Stimulated activated CD8-positive, alpha-beta memory T cell treated with anti-CD3 and anti-CD28 coated beads, Interleukin-15, amount 100 ng/mL, for 1 hour (primary cell): ENCODE measurements around the gene RRAS.

Source experiments
- DNase-seq: peaks from one replicate; pipeline ENCODE4 v3.0.0-alpha.2; 2020; ENCODE audit warnings: low read depth

Gene RRAS

GRCh38 chr19:49677231-49677900, 37.4 kb upstream of the RRAS start, which contains the start of gene PRMT1:
PRMT1 (plus strand) TSS chr19:49677271; CDS start chr19:49677281, 10 bp downstream.
- no peak for DNase-seq

DNA sequence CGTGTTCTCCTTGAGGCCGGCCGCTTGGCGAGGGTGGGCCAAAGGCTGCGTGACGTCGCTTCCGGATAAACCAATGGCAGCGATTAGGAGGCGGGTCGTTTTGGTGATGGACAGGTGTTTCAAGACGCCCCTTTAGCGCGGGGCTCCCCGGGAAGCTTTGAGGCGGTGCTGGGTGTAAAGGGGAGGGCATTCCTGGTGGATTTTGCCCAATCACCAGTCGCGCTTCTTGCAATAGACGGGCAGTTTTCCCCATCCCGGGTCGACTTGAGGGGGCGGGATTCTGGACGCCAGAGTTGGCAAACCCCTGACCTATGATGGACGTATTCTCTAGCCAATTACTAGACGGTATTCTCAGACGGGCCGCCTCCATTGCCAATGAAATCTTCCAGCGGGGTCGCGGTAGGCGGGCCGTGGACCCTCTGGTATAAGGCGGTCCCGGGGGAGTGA, 36.9 kb upstream of the RRAS start:
- DNase-seq, result peak; percentile 96

DNA sequence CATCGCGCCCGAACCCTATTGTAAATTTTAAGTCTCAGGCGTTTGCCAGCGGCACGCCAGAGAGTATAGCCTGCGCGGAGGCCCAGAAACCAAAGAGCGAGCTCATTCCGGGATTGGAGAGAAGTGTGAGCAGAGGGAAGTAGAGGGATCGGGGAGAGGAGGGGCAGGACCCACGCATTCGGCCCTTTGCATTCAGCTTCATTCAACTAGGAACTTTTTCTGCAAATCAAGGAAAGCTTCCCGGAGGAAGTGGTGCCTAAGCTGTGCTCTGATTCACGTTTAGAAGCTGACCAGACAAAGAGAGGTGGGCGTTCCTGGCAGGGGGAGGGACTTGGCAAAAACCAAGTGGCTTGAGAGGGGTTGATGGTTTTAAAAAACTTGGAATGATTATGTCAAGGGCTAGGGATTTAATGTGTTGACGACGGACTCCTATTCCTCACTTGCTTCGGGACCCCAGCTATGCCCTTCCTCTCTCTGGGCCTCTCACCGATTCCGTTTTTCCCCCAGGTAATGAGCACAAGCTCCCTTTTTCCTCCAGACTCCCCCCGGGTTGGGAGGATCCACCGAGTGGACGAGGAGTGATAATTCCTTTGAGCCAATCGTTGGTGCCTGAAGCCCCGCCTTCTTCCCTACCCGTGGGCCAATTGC, 36.3 kb upstream of the RRAS start:
- peak; percentile 40 for DNase-seq

GRCh38 chr19:49672131-49672919, 32.4 kb upstream of the RRAS start:
- DNase-seq, result peak; percentile 59

DNA sequence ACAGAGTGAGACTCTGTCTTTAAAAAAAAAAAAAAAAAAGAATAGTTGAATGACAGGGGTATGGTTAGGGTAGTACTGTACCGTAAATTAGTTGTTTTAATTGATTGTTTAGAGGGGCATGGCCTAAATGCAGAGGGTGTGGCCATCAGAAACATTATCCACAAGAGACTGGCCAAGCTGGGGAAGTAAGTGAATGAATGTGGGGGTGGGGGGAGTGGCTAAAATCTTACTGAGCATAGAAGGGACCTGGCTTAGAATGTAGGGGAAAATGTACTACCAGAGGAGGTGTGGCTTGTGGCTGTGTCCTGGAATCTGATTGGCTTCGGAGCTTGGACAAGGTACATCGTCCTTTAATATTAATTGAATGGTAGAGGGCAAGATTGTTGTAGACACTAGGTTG, 29.6 kb upstream of the RRAS start:
- no peak for DNase-seq

DNA sequence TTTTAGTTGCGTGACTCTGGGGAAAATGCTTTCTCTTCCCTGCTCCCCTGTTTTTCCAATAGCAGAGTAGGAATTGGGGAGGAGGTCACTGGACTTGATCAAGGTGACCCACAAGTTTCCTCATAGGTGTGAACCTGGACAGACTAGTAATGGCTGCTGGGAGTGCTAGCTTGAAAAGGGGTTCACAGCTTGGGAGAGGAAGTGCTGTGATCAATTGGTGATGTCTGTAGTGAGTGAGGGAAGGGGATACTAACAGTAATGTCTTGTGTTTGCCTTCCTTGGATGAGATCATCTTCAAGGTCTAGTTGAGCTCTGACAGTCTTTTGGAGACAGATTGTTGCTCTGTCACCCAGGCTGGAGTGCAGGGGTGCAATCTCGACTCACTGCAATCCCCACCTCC, 27.5 kb upstream of the RRAS start:
- no peak for DNase-seq

DNA sequence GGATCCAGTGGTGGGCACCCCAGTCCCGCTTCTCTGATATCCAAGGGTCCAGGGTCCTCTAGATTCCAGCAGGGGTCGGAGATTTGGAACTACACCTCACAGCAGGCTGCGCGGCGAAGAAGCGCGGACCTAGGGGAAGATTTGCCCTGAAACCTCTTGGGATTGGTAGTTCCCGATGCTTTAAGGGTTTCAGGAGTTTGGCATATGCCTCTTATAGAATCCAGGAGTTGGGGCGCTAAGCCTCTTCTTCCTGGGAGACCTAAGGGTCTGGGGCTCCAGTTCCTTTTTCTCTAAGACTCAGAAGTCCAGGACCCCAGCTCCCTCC, 26.1 kb upstream of the RRAS start:
- DNase-seq, result no peak

DNA sequence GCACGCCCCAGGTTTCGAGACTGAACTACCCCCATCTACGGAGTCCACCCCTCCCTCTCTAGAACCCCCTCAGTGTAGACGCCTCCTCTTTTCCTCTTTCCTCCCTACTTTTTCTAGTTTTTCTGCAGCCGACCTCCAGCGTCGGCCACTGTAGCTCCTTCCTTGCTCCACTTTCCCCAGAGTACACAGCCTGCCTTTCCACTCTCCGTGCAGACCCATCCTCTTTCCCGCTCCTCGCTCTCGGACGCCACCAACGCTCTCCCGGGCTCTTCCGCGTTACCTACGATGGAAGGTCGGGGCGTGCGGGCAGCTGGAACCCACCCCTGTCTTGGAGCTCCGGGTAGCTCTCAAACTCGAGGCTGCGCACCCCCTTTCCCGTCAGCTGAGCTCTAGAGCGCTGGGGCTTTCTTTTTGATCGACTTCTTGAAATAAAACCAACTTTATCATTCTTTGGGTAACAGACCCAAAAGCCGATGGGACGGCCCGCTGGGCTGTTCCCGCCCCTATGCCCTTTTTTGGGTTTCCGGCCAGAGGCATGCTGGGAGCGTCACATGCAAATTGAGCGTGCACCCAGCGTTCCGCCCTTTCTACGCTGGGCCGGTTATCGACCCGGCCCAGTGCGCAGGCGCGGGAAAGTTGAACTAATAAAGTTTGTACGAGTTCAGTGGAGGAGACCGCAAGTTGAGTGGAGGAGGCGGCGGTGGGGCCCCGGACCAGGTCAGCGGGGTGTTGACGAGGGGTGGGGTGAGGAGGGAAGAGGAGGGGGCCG, 25.6 kb upstream of the RRAS start, which contains the start of the genes BCL2L12 and IRF3:
Gene BCL2L12 (plus strand): TSS at position 583 of the 769 bp plus-strand sequence. CDS start 760 bp downstream, outside the sequence.
Gene IRF3 (minus strand): TSS at position 507 of the 769 bp plus-strand sequence. CDS start 1,019 bp downstream, outside the sequence.
- peak; percentile 100 for DNase-seq

GRCh38 chr19:49665036-49665350, 25.1 kb upstream of the RRAS start:
- no peak for DNase-seq

- peak; percentile 93 for DNase-seq
Observed at GRCh38 chr19:49664171-49665035, 24.5 kb upstream of the RRAS start.

- no peak for DNase-seq
Observed at GRCh38 chr19:49663224-49663623, 23.3 kb upstream of the RRAS start.

DNA sequence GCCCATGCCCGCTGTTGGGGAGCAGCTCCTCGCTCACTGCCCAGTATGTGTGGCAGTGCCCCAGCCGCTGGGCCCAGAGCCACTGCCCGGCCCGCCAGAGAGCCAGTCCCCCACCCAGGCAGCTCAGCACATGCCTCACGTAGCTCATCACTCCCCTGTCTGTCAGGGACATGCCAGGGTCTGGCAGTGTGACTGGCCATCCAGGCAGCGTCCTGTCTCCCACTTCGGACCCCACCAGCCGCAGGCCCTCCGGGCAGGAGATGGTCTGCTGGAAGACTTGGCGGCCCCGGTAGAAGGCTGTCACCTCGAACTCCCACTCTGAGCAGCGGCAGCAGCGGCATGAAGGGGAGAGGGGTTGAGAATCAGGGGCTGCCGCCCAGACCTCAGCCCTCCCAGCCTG, 22.1 kb upstream of the RRAS start:
- no peak for DNase-seq

- no peak for DNase-seq
Observed at GRCh38 chr19:49660338-49660961, 20.5 kb upstream of the RRAS start.

- DNase-seq, result no peak
Observed at GRCh38 chr19:49658566-49659442, 18.9 kb upstream of the RRAS start.

DNA sequence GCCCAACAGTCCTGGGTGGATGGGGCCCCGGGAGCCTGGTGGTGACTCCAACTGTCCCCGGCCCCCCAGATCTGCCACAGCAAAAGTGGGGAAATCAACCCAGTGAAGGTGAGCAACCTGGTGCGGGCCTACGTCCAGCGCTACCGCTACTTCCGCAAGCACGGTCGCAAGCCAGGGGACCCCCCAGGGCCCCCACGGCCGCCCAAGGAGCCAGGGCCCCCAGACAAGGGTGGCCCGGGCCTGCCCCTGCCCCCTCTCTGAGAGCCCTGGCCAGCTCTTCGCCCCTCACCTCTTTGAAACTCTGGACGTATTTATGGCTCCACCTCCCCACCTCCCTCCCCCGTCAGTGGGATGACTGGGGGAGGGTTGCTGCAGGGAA, 18.2 kb upstream of the RRAS start:
- DNase-seq, result no peak

DNA sequence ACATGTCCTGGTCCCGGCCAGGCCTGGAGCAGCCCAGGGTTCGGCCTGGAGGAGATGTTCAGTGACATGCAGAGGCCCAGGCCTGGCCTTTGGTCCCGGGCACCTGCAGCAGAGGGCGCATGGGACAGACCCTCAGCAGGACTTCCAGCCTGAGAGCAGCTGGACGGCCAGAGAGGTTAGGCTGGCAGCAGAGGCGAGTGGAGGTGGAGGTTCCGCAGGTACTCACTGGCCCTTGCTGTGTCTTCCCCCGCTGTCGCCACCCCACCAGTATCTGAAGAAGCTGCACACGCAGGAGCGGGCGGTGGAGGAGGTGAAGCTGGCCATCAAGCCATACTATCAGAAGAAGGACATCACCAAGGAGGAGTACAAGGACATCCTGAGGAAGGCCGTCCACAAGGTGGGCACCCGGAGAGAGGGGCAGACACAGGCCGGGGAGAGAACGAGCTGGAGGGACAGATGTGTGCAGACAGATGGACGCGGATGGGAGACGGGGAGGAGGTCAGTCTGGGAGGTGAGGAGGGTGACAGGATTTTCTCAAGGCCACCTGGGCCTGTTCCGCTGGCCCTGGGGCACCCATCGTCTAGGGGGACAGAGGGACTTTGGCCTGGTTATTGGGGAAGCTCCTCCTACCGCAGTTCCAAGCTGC, 17.7 kb upstream of the RRAS start:
- DNase-seq, result no peak

- no peak for DNase-seq
Observed at GRCh38 chr19:49656456-49657109, 16.6 kb upstream of the RRAS start.

DNA sequence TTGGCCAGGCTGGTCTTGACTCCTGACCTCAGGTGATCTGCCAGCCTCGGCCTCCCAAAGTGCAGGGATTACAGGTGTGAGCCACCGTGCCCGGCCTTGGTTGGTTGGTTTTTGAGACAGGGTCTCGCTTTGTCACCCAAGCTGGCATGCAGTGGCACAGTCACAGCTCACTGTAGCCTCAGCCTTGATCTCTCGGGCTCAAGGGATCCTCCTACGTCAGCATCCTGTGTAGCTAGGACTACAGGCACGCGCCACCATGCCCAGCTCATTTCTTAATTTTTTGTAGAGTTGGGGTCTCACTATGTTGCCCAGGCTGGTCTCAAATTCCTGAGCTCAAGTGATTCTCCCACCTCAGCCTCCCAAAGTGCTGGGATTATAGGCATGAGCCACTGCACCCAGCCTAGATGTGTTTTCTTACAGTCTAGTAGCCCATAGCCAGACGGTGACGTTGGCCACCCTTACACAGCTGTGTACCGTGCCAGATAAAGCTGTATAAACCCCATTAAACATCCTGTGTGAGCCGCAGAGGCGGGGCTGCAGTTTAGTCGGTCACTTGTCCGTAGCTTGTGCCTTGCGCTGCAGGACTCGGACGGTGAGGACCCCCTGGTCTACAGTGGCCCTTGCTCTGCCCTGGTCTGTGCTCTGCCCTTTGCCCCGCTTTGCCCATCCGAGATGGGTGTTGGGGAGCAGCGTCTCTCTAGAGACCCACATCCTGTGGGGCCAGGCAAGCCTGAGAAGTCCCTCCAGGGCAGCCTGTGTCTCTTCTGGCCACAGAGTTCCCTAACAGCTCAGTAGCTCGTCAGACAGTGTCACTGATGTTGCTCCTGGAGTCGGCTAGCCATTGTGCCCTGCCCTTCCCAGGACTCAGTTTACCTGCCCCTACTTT, 15.9 kb upstream of the RRAS start:
- no peak for DNase-seq
